ENCODE measurements around the gene MYOT.

MYOT gene

GRCh38 chr5:137870647-137871339 is 3.1 kb downstream of the MYOT start:
- H3K27ac ChIP-seq, result no peak overlapping the region
- no peak for TF ChIP-seq CTCF (conservative IDR thresholded peaks at IDR 0.05)

GRCh38 chr5:137871571-137871970 is 3.9 kb downstream of the MYOT start:
- TF ChIP-seq CTCF (conservative IDR thresholded peaks at IDR 0.05), result no peak
- no peak overlapping the region for H3K27ac ChIP-seq

GRCh38 chr5:137872466-137872865 is 4.8 kb downstream of the MYOT start:
- H3K27ac ChIP-seq, result no peak overlapping the region
- TF ChIP-seq CTCF (conservative IDR thresholded peaks at IDR 0.05), result no peak

- no peak overlapping the region for H3K27ac ChIP-seq
- no peak for TF ChIP-seq CTCF (conservative IDR thresholded peaks at IDR 0.05)
Observed at GRCh38 chr5:137876101-137876500, 8.4 kb downstream of the MYOT start.

- no peak overlapping the region for H3K27ac ChIP-seq
- TF ChIP-seq CTCF (conservative IDR thresholded peaks at IDR 0.05), result no peak
Observed at GRCh38 chr5:137880313-137880712, 12.7 kb downstream of the MYOT start.

GRCh38 chr5:137887831-137888230 is 20.2 kb downstream of the MYOT start:
- H3K27ac ChIP-seq, result no peak overlapping the region; the same call in 1 of the 2 replicates
- TF ChIP-seq CTCF (conservative IDR thresholded peaks at IDR 0.05), result no peak

GRCh38 chr5:137888466-137888862 is 20.8 kb downstream of the MYOT start:
- TF ChIP-seq CTCF (conservative IDR thresholded peaks at IDR 0.05), result no peak
- peak overlapping the region; percentile 84 for H3K27ac ChIP-seq

Measured in VCaP (cell line).